GM23248 (cell line): ENCODE results near the gene CST9.
"Not testable (repeated sequence)": the region's sequence is repeated elsewhere in the genome, so short reads cannot be mapped to it uniquely, and the experiment has no call there.

ENCODE experiments used
- EZH2 ChIP-seq: fragments of 200-600 bp; sonication (generic); IDR thresholded peaks from 2 replicates; pipeline ENCODE4 v1.6.1; 2018; ENCODE audit warnings: antibody characterized with exemption, mild to moderate bottlenecking; ENCODE audit not compliant: insufficient read depth, poor library complexity, severe bottlenecking
- EZH2phosphoT487 ChIP-seq: fragments of 200-600 bp; sonication (generic); IDR thresholded peaks from 2 replicates; pipeline ENCODE4 v1.6.1; 2018; ENCODE audit warnings: antibody characterized with exemption, moderate library complexity, mild to moderate bottlenecking, low read depth; ENCODE audit not compliant: insufficient read depth

DNA sequence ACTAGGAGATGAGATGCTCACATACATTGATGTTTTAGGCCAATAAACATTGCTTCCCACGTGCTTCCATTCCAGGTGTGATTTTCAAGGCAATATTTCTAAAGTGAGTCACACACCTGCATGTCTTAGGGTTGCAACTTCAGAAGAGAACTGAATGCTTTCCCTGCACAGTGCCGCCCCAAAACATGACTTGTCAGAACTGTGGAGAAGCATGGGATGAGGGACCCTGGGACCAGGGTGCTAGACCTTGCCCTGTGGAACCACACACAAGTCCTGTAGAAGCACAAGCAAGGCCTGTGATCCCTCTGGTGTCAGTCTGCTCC lies 30.0 kb upstream of the CST9 start:
- not testable (repeated sequence) for TF ChIP-seq EZH2, EZH2phosphoT487
